HL-60 (cell line): ENCODE data around the gene FRMD5.

Source experiments
- DNase-seq, 2 experiments: peaks; one replicate each; pipeline ENCODE4 v3.0.0-alpha.2; 2010 to 2020; ENCODE audit warnings: low read depth in 1 of 2, low spot score in 1 of 2
- H3K27ac ChIP-seq: fragments of 250-450 bp; sonication (Bioruptor Pico); replicated peaks from 2 replicates; pipeline ENCODE4 v1.5.1; 2020; ENCODE audit warnings: mild to moderate bottlenecking, moderate library complexity
- H3K27me3 ChIP-seq: fragments of 250-450 bp; sonication (Bioruptor Pico); 2 replicates; pipeline ENCODE4 v1.5.1; 2021; ENCODE audit warnings: mild to moderate bottlenecking, moderate library complexity; ENCODE audit not compliant: insufficient read depth, poor library complexity, severe bottlenecking
- H3K4me3 ChIP-seq: replicated peaks from 2 replicates; pipeline ENCODE4 v1.5.1; 2011; ENCODE audit warnings: mild to moderate bottlenecking, control low read depth, low read length; ENCODE audit not compliant: insufficient read depth
- CTCF ChIP-seq: IDR thresholded peaks from one replicate; pipeline ENCODE4 v1.5.1; 2011; ENCODE audit warnings: low read length, control low read depth, inconsistent platforms; ENCODE audit not compliant: insufficient read depth
- GABPA ChIP-seq: IDR thresholded peaks from 2 replicates; pipeline ENCODE4 v1.6.1; 2012; ENCODE audit warnings: low read depth
- POLR2AphosphoS5 ChIP-seq: IDR thresholded peaks from 2 replicates; pipeline ENCODE4 v1.6.1; 2012; ENCODE audit warnings: low read depth
- REST ChIP-seq: IDR thresholded peaks from 2 replicates; pipeline ENCODE4 v1.6.1; 2012; ENCODE audit warnings: low read depth; ENCODE audit not compliant: insufficient replicate concordance
- SPI1 ChIP-seq: IDR thresholded peaks from 2 replicates; pipeline ENCODE4 v1.6.1; 2012; ENCODE audit warnings: low read depth, mild to moderate bottlenecking, borderline replicate concordance

The FRMD5 gene

GRCh38 chr15:44130778-44131177 is 64.3 kb downstream of the FRMD5 start:
- H3K4me3 ChIP-seq = no peak overlapping the region
- H3K27ac ChIP-seq = no peak overlapping the region
- no peak for DNase-seq
- TF ChIP-seq SPI1 = no peak
- TF ChIP-seq POLR2AphosphoS5 = no peak
- no peak for TF ChIP-seq GABPA
- TF ChIP-seq CTCF = no peak
- no peak for TF ChIP-seq REST
- H3K27me3 ChIP-seq = peaks cover 3% of the 10 kb centered on the region

- TF ChIP-seq POLR2AphosphoS5 (no peak), SPI1 (no peak), REST (no peak), CTCF (no peak), GABPA (no peak)
- Histone ChIP-seq H3K4me3 (no peak overlapping the region), H3K27me3 (peaks cover 3% of the 10 kb centered on the region), H3K27ac (no peak overlapping the region)
- DNase-seq = no peak
Observed at GRCh38 chr15:44129911-44130310, 65.2 kb downstream of the FRMD5 start.

- Histone ChIP-seq H3K27me3 (peaks cover 3% of the 10 kb centered on the region), H3K27ac (no peak overlapping the region), H3K4me3 (no peak overlapping the region)
- no peak for TF ChIP-seq GABPA
- TF ChIP-seq POLR2AphosphoS5 = no peak
- no peak for TF ChIP-seq SPI1
- no peak for TF ChIP-seq CTCF
- TF ChIP-seq REST = no peak
- no peak for DNase-seq
Observed at GRCh38 chr15:44128443-44128842, 66.6 kb downstream of the FRMD5 start.
